ENCODE measurements around the gene CPD.
"Not testable (repeated sequence)": the region's sequence is repeated elsewhere in the genome, so short reads cannot be mapped to it uniquely, and the experiment has no call there.

Gene CPD

DNA sequence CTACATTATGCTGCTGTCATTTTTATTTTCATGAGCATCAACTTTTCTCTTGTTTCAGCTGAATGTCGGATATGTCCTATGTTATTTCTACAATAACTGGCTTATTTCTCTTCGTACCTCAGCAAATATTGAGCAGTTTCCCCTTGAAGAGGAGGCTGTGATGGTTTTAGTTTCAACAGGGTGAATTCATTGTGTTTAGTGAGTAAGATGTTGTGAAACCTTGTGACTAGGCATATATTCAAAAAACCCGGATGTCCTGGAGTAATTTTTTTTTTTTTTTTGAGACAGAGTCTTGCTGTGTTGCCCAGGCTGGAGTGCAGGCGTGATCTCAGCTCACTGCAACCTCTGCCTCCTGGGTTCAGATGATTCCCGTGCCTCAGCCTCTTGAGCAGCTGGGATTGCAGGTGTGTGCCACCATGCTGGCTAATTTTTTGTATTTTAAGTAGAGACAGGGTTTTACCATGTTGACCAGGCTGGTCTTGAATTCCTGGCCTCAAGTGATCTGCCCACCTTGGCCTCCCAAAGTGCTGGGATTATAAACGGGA, 11.1 kb downstream of the CPD start:
- no peak for DNase-seq

DNA sequence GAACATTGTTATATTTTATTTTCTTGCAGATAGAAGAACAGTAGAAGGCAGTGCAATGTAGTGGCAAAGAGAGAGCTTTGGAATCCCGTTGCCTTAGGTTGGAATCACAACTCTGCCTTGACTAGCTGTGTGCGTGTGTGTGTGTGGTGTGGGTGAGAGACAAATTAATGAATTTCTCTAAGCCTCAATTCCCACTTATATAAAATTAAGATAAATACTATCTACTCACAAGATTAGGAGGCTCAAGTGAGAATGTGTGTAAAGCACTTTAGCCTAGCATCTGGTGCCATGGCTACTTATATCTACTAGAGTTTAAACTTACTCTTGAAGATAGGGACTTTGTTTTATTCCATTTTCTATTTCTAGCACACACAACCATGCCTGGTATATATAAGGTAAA, 12.8 kb downstream of the CPD start:
- DNase-seq, result no peak

DNA sequence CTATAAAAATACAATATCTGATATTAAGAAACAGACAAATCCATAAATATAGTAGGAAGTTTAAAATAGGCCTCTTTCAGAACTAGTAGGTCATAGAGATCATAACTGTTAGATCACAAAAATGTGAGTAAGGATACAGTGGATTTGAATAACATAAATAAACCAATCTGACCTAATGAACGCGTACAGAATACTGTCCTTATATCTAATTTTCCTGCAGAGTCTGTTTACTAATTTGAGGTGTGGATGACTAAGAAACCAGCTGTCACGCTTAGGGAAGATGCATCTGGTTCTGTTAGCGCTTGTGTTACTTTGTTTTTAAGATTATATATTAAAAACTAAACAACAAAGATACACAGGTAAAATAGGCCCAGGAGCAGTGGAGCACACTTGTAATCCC, 14.8 kb downstream of the CPD start:
- DNase-seq, result no peak

DNA sequence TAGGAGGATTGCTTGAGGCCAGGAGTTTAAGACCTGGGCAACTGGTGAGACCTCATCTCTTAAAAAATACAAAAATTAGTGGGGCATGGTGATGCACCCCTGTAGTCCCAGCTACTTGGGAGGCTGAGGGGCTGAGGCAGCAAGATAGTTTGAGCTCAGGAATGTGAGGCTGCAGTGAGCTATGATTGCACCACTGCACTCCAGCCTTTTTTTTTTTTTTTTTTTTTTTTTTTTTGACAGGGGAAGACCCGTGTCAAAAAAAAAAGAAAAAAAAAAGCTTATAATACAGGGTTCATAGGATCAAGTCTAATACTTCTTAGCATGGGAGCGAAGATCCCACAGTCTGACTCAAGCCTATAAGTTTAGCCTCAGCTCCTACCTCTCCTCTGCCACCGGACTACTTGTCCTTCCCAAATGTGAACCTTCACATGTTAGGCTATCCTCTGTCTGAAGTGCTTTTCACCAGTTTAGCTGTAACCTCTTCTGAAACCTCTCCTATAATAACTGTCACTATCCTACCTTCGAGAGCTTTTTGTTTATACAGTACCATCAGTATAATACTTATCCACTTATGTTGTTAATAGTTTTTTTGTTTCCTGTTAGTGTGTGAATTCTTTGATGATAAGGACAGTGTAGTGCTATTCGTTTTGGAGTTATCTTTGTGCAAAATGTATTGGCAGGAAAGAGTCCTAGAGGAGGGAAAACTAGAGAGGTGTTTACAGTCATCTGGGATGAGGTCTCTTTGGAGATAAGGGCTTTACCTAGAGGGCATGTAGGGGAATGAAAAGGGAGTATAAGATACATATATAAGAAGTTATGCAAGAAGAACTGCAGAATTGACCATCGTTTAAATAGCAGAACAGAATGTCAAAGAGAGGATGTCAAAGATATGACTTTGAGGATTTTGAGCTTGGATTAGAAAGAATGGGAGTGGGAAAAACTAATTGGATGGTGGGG, 15.5 kb downstream of the CPD start:
- DNase-seq, result no peak

DNA sequence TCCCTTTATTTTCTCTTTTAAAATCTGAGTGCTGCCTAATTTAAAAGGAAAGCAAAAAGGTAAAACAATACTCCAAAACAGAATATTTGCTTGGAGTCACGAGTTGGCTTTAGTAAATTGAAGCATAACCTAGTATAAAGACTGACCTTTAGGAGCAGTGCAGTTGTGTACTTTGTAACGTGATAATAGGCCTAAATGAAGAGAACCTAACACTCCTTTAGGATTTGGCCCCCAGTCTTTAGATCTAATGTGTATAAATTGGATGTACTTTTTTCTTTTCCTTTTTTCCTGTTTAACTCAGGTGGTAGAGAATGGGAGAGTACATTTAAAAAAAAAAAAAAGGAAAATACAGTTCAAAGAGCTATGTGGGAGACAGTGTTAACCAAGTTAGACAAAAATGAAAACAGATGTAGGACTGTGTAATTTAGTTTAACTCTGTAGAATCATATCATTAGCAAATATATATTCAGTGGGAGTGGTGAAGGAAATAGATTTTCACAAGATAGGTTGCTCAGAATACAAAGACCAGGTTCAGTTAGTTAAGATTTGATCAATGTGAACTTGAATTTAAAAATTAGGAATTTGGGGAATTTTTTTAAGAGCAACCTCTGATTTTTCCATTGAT, 16.8 kb downstream of the CPD start:
- DNase-seq, result no peak

DNA sequence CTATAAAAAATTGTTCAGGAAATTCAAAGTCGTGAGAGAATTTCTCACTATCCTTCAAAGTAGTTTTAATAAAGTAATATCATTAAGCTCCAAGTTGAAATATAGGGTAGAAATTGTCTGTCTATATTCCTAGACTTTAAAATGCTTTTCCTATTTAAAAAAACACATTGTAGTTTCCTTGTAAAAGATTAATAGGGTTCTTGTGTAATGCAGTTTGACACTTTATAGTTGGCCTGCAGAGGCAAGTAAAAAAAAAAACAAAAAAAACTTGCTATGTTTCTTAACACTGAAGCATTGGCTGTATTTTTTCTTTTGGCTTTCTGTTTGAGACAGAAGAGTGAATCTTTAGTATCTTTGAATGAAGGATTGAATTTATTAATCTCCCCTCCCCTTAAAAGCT, 17.4 kb downstream of the CPD start:
- no peak for DNase-seq

DNA sequence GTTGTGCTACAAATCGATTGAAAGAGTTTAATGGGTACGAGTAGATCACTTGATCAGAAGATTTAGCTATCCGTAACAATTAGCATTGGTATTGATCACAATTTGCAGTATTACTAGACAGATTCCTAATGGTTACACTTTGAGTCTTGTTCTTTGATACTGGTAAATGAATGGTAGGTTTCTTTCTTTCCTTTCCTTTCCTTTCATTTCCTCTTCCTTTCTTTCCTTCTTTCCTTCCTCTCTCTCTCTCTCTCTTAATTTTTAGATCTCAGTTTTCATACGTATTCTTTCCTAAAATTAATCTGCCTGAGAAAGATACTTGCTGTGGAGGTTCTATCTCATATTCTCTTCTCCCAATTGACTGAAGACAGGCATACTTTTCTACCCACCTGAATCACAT, 17.9 kb downstream of the CPD start:
- DNase-seq, result no peak

DNA sequence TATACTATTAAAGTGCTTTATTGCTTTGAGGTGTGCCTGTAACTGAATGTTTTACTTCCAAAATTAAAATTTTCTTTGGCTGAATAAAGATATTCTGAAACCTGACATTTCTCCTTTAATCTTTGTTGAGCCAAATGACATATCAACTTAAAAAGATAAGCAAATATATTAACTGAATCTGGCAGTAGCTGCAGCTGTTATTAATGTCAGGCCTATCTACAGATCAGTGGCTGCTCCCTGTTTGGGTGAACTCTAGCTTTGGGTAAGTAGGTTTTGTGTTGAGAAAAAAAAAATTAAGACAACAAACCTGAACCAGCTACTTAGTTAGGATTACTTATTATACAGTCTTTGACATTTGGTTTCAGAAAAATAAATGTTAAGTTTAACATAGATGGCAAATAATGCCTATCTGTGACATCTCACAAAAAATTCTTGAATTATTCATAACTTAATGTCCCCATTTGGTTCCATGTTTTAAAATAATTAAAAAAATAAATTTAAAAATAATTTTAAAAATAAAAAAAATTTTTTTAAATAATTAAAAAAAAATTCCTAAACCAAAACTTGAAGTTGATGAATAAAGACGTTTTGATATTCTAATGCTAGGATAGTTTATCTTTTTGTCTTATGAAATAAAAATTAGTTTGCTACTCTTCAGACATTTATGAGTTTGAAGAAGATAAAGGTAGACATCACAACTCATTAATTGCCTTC, 19.8 kb downstream of the CPD start:
- DNase-seq, result no peak

DNA sequence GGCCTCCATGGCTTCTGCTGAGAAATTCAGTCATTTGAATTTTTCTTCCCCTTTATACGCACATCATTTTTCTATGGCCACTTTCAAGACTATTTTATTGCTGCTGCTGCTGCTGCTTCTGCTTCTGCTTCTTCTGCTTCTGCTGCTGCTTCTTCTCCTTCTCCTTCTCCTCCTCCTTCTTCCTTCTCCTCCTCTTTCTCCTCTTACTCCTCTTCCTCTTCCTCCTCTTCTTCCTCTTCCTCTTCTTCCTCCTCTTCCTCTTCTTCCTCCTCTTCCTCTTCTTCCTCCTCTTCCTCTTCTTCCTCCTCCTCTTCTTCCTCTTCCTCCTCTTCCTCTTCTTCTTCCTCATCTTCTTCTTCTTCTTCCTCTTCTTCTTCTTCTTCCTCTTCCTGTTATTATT, 22.4 kb downstream of the CPD start:
- DNase-seq, result no peak

DNA sequence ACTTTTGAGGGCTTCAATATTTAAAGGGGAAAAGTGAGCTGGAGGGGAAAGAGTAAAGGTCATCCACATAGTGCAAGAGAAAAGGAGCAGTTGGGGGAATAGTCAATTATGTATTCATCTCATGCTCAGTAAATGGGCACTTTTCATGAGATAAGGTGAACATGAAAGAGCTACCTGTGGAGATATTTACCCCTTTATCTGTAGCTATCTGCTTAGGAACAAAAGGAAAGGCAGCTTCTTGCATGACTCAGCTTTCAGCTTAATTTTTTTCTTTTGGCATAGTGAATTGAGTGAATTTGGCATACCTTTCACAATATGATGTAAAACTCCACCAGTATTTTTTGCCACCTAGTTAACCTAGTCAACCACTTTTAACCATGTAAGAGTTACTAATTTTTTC, 26.4 kb downstream of the CPD start:
- no peak for DNase-seq

DNA sequence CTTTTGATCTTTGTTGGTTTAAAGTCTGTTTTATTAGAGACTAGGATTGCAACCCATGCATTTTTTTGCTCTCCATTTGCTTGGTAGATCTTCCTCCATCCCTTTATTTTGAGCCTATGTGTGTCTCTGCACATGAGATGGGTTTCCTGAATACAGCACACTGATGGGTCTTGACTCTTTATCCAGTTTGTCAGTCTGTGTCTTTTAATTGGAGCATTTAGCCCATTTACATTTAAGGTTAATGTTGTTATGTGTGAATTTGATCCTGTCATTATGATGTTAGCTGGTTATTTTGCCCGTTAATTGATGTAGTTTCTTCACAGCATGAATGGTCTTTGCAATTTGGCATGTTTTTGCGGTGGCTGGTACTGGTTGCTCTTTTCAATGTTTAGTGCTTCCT, 31.9 kb downstream of the CPD start:
- DNase-seq, result not testable (repeated sequence)

DNA sequence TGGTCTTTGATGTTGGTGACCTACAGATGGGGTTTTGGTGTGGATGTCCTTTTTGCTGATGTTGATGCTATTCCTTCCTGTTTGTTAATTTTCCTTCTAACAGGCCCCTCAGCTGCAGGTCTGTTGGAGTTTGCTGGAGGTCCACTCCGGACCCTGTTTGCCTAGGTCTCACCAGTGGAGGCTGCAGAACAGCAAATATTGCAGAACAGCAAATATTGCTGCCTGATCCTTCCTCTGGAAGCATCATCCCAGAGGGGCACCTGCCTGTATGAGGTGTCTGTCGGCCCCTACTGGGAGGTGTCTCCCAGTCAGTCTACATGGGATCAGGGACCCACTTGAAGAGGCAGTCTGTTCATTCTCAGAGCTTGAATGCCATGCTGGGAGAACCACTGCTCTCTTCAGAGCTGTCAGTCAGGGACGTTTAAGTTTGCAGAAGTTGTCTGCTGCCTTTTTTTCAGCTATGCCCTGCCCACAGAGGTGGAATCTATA, 33.3 kb downstream of the CPD start:
- DNase-seq, result not testable (repeated sequence)

DNA sequence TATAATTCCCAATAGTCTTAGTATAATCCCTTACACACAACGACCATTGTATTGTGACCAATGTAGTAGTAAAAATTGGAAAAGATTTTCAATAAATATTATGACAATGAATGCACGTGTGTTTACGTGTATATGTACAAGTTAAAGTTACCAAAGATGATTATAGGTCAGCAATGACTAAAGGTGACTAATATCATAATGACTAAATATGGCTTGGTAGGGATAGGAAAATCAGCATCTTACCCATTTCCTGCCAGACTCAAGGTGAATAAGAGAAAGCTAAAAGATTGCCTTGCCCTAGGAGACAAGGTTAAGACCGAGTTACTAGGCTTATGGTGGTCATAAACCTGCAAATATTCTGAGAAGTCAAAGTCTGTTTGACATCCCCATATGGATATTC, 34.4 kb downstream of the CPD start:
- DNase-seq, result no peak

DNA sequence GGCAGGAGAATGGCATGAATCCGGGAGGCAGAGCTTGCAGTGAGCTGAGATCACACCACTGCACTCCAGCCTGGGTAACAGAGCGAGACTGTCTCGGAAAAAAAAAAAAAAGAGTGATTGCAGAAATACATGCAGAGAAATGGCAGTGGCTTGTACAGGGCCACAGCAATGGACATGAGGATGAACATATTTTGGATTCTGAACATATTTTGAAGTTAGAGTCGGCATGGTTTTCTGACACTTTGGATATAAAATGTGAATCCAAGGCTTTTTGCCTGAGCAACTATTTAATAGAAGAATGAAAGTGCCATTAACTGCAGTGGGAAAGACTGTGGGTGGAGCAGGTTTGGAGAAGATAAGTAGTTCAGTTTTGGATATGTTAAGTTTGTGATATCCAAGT, 35.8 kb downstream of the CPD start:
- DNase-seq, result no peak

DNA sequence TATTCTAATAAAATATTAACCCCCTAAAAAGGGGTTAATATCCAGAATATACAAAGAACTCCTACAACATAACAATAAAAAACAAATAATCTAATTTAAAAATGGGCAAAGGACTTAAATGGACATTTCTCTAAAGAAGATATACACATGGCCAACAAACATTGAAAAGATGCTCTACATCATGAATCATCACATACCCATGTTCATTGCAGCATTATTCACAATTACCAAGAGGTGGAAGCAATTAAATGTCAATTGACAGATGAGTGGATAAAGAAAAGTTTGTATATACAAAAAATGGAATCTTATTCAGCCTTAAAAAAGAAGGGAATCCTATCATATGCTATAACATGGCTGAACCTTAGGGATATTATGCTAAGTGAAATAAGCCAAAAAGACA, 36.8 kb downstream of the CPD start:
- DNase-seq, result no peak

DNA sequence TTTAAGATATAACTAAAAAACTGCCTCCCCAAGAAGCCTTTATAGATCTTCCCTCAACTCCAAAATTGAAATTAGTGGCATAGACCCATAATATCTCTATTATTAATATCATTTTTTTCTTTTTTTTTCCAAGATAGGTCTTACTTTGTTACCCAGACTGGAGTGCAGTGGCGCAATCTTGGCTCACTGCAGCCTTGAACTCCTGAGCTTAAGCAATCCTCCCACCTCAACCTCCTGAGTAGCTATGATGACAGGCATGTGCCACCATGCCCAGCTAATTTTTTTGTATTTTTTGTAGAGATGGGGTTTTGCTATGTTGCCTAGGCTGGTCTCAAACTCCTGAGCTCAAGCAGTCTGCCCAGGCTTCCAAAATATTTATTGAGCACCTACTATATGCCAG, 39.3 kb downstream of the CPD start:
- not testable (repeated sequence) for DNase-seq

DNA sequence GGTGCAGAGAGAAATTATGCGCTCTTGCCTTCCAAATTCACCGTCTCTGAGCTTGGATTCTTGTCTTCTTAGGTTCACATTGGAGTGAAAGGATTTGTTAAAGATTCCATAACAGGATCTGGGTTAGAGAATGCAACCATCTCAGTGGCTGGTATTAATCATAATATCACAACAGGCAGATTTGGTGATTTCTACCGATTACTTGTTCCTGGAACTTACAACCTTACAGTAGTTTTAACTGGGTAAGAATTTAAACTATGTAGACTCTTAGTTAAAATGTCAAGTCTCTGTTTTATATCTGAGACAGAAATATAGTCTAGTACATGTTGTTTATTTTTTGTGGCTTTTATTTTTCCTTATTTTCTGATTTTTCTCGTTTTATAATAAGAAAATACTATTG, 42.9 kb downstream of the CPD start:
- DNase-seq, result no peak

DNA sequence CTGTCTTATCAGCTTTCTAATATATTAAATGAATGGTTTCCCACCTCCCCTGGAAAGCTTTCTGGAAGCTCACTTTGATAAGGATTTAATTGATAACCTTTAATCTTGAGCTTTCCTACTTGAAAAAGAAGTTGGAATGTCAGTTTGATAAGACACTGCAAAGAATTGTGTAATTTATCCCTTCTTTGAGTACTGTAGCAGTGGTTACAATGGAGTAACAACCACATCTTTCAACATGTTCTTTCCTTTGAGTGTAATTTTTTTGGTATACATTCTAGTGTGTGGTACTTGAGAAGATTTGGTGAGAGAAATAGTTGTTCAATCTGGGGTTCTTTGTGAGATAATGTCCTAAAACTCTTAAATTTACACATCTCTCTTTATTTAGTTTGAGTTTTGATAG, 43.4 kb downstream of the CPD start:
- no peak for DNase-seq

DNA sequence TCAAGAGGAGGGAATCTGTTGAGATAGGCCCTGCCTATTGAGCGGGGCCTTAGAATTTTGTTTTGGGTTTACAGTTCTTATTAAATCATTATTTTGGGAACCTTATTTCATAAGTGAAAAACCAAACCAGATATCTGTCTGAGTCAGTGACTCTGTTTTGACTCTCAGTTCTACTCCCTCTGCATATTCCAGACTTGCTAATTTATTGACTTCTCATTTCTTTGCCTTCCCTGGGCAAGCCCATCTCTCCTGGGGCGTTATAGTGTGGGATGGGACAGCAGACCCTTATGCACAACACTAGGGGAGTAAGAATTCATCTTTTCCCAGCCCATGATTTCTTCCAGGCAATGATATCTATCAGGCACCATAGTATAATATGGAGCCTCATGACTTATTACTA, 45.7 kb downstream of the CPD start:
- DNase-seq, result no peak

DNA sequence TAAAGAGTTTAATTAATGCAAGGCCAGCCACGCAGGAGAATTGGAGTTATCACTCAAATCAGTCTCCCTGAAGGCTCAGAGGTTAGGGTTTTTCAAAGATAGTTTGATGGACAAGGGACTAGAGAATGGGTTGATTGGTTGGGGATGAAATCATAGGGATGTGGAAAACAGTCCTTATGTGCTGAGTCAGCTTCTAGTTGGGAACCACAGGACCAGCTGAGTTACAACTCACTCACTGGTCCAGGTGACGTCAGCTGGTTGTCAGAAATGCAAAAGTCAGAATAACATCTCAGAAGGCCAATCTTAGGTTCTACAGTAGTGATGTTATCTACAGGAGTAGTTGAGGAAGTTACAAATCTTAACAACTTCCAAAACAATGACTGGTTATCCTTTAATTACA, 47.6 kb downstream of the CPD start:
- no peak for DNase-seq

DNA sequence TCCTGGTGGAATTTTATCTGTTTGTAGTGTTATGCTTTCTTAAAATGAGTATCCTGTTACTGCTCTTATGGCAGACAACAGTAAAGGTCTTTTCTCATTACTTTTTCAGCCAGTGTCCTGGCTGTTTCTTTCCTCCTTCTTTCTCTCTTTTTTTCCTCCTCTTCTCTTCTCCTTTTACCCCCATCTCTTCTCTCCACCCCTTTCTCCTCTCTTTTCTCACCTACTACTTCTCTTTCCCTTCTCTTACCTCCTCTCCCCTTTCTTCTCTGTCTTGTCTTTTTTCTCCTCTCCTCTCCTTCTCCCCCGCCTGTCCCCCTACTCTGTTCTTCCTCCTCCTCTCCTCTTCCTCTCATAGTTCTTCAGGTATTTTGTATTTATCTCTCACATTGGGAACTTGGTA, 48.9 kb downstream of the CPD start:
- DNase-seq, result no peak

DNA sequence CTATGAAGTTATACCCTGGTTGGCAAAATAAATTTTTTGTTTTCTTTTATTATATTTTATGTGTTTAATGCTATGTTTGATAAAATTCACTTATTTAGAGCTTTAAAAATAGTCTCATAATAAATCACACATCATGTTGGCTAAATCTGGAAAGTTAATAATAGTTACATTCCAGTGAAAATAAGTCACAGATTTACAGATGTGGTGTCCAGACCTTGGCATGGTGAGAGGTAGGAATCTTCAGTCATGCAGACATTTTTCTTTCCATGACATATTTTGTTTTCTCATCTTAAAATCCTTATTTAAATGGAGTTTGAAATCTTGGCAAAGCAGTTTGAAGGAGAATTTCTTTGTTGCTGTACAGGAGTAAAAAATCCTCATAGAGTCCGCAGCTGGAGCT, 50.4 kb downstream of the CPD start:
- no peak for DNase-seq

DNA sequence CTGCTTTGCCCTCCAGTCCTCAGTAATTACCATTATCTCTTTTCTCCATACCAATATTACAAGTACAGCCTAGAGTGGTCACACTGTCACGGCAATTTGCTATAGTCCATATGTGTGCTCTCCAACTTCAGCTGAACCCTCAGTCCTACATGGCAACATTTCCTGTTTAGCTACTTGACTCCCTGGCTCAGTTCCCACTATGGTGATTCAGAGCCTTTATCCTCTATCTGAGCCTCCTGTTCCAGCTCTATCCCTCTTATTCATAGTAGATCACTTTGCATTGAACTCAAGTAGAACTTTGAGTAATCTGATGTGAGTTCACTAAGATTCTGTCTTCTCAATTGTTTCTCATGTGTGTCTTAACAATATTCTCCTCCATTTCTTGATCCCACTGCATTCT, 54.8 kb downstream of the CPD start:
- DNase-seq, result peak; percentile 88

DNA sequence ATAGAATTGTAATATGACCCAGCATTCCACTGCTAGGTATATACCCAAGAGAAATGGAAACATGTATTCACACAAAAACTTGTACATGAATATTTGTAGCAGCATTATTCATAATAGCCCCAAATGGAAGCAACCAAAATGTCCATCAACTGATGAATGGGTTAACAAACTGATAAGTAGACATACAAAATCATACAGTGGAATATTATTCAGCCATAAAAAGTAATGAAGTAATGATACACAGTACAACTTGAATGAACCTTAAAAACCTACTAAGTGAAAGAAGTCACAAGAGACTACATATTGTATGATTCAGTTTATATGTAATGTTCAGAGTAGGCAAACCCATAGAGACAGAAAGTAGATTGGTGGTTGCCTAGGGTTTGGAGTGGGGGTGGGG, 58.0 kb downstream of the CPD start:
- DNase-seq, result no peak
